IMR-90 (cell line): ENCODE measurements around the gene SYS1. TPM values are rescaled to one million over a fixed set of nuclear protein-coding genes. Genes with fewer than 3 reads are reported as not detected.

Source experiments
- ATAC-seq: fragments of 200-7000 bp; cut with Tn5 transposase; 2 replicates; pipeline ENCODE4 v1.9.1; 2020; ENCODE audit warnings: low read depth, mild to moderate bottlenecking, moderate library complexity
- BruUV-seq: library from RNA; stranded (reverse); fragments of 400-500 nt; replicated peaks from 2 replicates; lab custom pipeline; 2021; lab: Mats Ljungman, UMichigan
- CTCF ChIA-PET: fragments of 300-600 bp; formaldehyde crosslinking; extraction: SDS; loops from one replicate; lab custom pipeline; 2021; ENCODE audit warnings: antibody characterized with exemption; lab: Yijun Ruan, JAX
- POLR2A ChIA-PET: fragments of 300-600 bp; sonication (Branson Sonifier 250); formaldehyde crosslinking; loops from one replicate; lab custom pipeline; 2022; ENCODE audit warnings: antibody characterized with exemption; ENCODE audit not compliant: unreplicated experiment; lab: Charles Lee
- DNase-seq: peaks from one replicate; pipeline ENCODE4 v3.0.0; 2013
- H2AFZ ChIP-seq: replicated peaks from 2 replicates; pipeline ENCODE3; 2013; ENCODE audit warnings: low read length, mild to moderate bottlenecking; ENCODE audit not compliant: poor library complexity
- H2AK5ac ChIP-seq: 2 replicates; pipeline ENCODE4 v1.6.1; 2013; ENCODE audit warnings: low read depth, low read length, inconsistent platforms
- H2AK9ac ChIP-seq: replicated peaks from 2 replicates; pipeline ENCODE3; 2013; ENCODE audit warnings: mild to moderate bottlenecking, low read depth, low read length, moderate library complexity; ENCODE audit not compliant: poor library complexity
- H2BK120ac ChIP-seq: 2 replicates; pipeline ENCODE4 v1.6.1; 2013; ENCODE audit warnings: low read depth, low read length, inconsistent platforms
- H2BK15ac ChIP-seq: 3 replicates; pipeline ENCODE4 v1.6.1; 2013; ENCODE audit warnings: low read depth, low read length, inconsistent platforms
- H2BK20ac ChIP-seq: 2 replicates; pipeline ENCODE4 v1.6.1; 2013; ENCODE audit warnings: low read depth, mild to moderate bottlenecking, inconsistent platforms, low read length, moderate library complexity
- H2BK5ac ChIP-seq: 2 replicates; pipeline ENCODE4 v1.6.1; 2013; ENCODE audit warnings: mild to moderate bottlenecking, low read depth, low read length, inconsistent platforms; ENCODE audit not compliant: poor library complexity, severe bottlenecking
- H3K14ac ChIP-seq: replicated peaks from 2 replicates; pipeline ENCODE4 v1.6.1; 2013; ENCODE audit warnings: low read depth, low read length, inconsistent platforms
- H3K18ac ChIP-seq: 2 replicates; pipeline ENCODE4 v1.6.1; 2013; ENCODE audit warnings: low read depth, low read length, control low read depth
- H3K23ac ChIP-seq: 2 replicates; pipeline ENCODE4 v1.6.1; 2013; ENCODE audit warnings: low read depth, low read length, inconsistent platforms
- H3K27ac ChIP-seq: 2 replicates; pipeline ENCODE4 v1.5.1; 2013; ENCODE audit warnings: mild to moderate bottlenecking, control low read depth, low read length; ENCODE audit not compliant: insufficient read depth
- H3K27me3 ChIP-seq: 2 replicates; pipeline ENCODE4 v1.6.1; 2013; ENCODE audit warnings: low read length; ENCODE audit not compliant: control insufficient read depth, insufficient read depth
- H3K36me3 ChIP-seq: 2 replicates; pipeline ENCODE4 v1.6.1; 2013; ENCODE audit warnings: low read length, mixed read lengths; ENCODE audit not compliant: control insufficient read depth, insufficient read depth
- H3K4ac ChIP-seq: 2 replicates; pipeline ENCODE4 v1.6.1; 2013; ENCODE audit warnings: low read depth, low read length, inconsistent platforms
- H3K4me1 ChIP-seq: 2 replicates; pipeline ENCODE4 v1.6.1; 2013; ENCODE audit warnings: low read length, mixed read lengths; ENCODE audit not compliant: control insufficient read depth, insufficient read depth
- H3K4me2 ChIP-seq: 2 replicates; pipeline ENCODE4 v1.6.1; 2013; ENCODE audit warnings: low read depth, mild to moderate bottlenecking, control low read depth, low read length, moderate library complexity
- H3K4me3 ChIP-seq: 2 replicates; pipeline ENCODE4 v1.5.1; 2013; ENCODE audit warnings: low read depth, mild to moderate bottlenecking, control low read depth, low read length, moderate library complexity; ENCODE audit not compliant: insufficient read depth
- H3K56ac ChIP-seq: 2 replicates; pipeline ENCODE4 v1.6.1; 2013; ENCODE audit warnings: low read length, inconsistent platforms; ENCODE audit not compliant: insufficient read depth; ENCODE audit errors: extremely low read depth
- H3K79me1 ChIP-seq, 2 experiments: 2 replicates each; pipeline ENCODE4 v1.6.1; 2013; ENCODE audit warnings: low read length in 2 of 2, inconsistent platforms in 1 of 2, low read depth in 1 of 2
- H3K9ac ChIP-seq: 2 replicates; pipeline ENCODE4 v1.6.1; 2013; ENCODE audit warnings: low read depth, low read length, control low read depth
- H3K9me1 ChIP-seq: 2 replicates; pipeline ENCODE4 v1.6.1; 2013; ENCODE audit warnings: low read length, inconsistent platforms; ENCODE audit not compliant: insufficient read depth
- H3K9me3 ChIP-seq: 2 replicates; pipeline ENCODE4 v1.6.1; 2013; ENCODE audit warnings: low read length; ENCODE audit not compliant: control insufficient read depth, insufficient read depth
- H4K20me1 ChIP-seq: 2 replicates; pipeline ENCODE4 v1.6.1; 2013; ENCODE audit warnings: low read length, inconsistent platforms; ENCODE audit not compliant: insufficient read depth
- H4K5ac ChIP-seq: 2 replicates; pipeline ENCODE4 v1.6.1; 2013; ENCODE audit warnings: mild to moderate bottlenecking, low read depth, low read length, control low read depth
- H4K8ac ChIP-seq, 2 experiments: 2 replicates each; pipeline ENCODE4 v1.6.1; 2013; ENCODE audit warnings: low read depth in 2 of 2, low read length in 2 of 2, control low read depth in 1 of 2, inconsistent platforms in 1 of 2
- H4K91ac ChIP-seq: 2 replicates; pipeline ENCODE4 v1.6.1; 2013; ENCODE audit warnings: low read depth, low read length, inconsistent platforms; ENCODE audit not compliant: insufficient read depth
- CEBPB ChIP-seq: IDR thresholded peaks from 2 replicates; pipeline ENCODE4 v1.6.1; 2012; ENCODE audit warnings: low read depth, low read length, improper control_type of control experiment
- MAZ ChIP-seq: IDR thresholded peaks from 2 replicates; pipeline ENCODE4 v1.6.1; 2012; ENCODE audit warnings: low read depth, mild to moderate bottlenecking, low read length, improper control_type of control experiment, moderate library complexity, borderline replicate concordance
- MXI1 ChIP-seq: IDR thresholded peaks from 2 replicates; pipeline ENCODE4 v1.6.1; 2012; ENCODE audit warnings: low read depth, mild to moderate bottlenecking, low read length, moderate library complexity, borderline replicate concordance
- NFE2L2 ChIP-seq: fragments of 150-350 bp; IDR thresholded peaks from 2 replicates; pipeline ENCODE4 v1.6.1; 2016; ENCODE audit warnings: low read depth, mild to moderate bottlenecking, low read length
- POLR2A ChIP-seq: IDR thresholded peaks from 2 replicates; pipeline ENCODE4 v1.6.1; 2012; ENCODE audit warnings: mild to moderate bottlenecking, low read depth, low read length
- RAD21 ChIP-seq: IDR thresholded peaks from 2 replicates; pipeline ENCODE4 v1.6.1; 2012; ENCODE audit warnings: low read length, improper control_type of control experiment
- RFX5 ChIP-seq: IDR thresholded peaks from 2 replicates; pipeline ENCODE4 v1.8.0; 2012; ENCODE audit warnings: low read depth, mild to moderate bottlenecking, low read length, moderate library complexity
- WGBS, 2 experiments: methylation state at CpG; one replicate each; pipeline versions ENCODE4 v1.1.5 to v1.1.7; 2013; ENCODE audit warnings: missing lambda C conversion rate in 2 of 2; ENCODE audit not compliant: insufficient read length in 1 of 2; ENCODE audit errors: extremely low coverage in 2 of 2; 5-methylcytosine and 5-hydroxymethylcytosine counted together
- dilution Hi-C: fragments of 300-500 bp; cut with HindIII; formaldehyde crosslinking; loops from one replicate; pipeline ENCODE4 v1.14.3; 2018; ENCODE audit warnings: low sequenced_read_pairs; ENCODE audit not compliant: unreplicated experiment
- in situ Hi-C: fragments of 300-500 bp; cut with MboI; formaldehyde crosslinking; loops from 3 replicates; pipeline ENCODE4 v1.14.3; 2019; ENCODE audit warnings: low sequenced_read_pairs, inconsistent platforms, mixed read lengths
- intact Hi-C: fragments of 100-400 bp; cut with micrococcal nuclease; formaldehyde crosslinking; loops from 2 replicates; pipeline ENCODE4 v1.10.0; 2022
- polyA plus RNA-seq, 3 experiments: library from polyadenylated mRNA; depleted of rRNA; stranded (reverse); fragments of >200 nt; gene quantifications; 2 replicates each; pipeline ENCODE4 v1.2.3, GENCODE V29; 2012; ENCODE audit warnings: low replicate concordance in 1 of 3
- total RNA-seq: library from RNA; depleted of rRNA; stranded (reverse); fragments of >200 nt; gene quantifications from 2 replicates; pipeline ENCODE4 v1.2.3, GENCODE V29; 2012
- TF ChIP-seq, protein P1 (sequence below): conservative IDR thresholded peaks from 2 replicates; pipeline ENCODE4 v1.5.1; 2012; ENCODE audit warnings: mild to moderate bottlenecking, low read depth, low read length, improper control_type of control experiment

The SYS1 gene
- total and polyA plus RNA-seq, 2 of the 4 experiments (the other 2 are of a cell fraction): 12.9 to 24.6 TPM

DNA sequence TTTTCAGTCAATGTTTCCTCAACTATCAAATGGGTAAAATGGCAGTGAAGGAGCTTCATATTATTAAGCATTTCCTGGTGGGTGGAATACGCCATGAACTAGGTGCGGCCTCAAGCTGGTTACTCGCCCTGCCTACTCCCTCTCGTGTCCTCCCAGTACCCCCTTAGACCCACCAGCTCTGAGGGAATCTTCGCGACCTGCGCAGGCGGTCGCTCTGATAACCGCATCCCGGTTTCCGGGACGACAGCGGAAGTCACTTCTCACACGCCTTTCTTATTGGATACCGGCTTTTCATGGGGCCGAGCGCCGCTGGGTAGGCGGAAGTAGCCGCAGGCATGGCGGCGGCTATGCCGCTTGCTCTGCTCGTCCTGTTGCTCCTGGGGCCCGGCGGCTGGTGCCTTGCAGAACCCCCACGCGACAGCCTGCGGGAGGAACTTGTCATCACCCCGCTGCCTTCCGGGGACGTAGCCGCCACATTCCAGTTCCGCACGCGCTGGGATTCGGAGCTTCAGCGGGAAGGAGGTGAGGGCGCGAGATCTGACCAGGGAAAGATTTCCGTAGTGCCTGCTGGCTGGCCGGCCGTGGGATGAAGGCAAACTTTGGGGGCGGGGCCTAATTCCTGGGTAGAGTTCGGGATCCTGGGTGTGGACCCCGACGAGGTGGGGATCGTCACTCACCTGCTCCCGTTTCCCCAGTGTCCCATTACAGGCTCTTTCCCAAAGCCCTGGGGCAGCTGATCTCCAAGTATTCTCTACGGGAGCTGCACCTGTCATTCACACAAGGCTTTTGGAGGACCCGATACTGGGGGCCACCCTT is 53.1 kb downstream of the SYS1 start, which contains the start of gene PIGT:
Gene PIGT, plus strand, starts transcription at position 320 of the 816 bp plus-strand sequence. Its CDS starts 16 bp downstream, at position 336.
- in situ Hi-C loops: loop anchor here (5.0 kb wide), 1 partner anchor 39 kb away; the partner anchor contains the start of gene TP53TG5
- peak within 1 kb of the TSS; percentile 74 for H2BK120ac ChIP-seq
- ChIA-PET CTCF (interaction anchor here (0.7 to 1.1 kb wide), 2 partner anchors 21 to 258 kb away, joined by 3 to 4 read pairs; no protein-coding TSS in a partner anchor), POLR2A (no interaction called here)
- peak within 1 kb of the TSS; percentile 77 for H2BK5ac ChIP-seq
- peaks cover 17% of the 10 kb centered on the region for H3K36me3 ChIP-seq
- peak within 1 kb of the TSS; percentile 97 for H3K4me2 ChIP-seq
- H4K20me1 ChIP-seq: no peaks in the 10 kb centered on the region
- BruUV-seq: no TSS peak
- no peaks in the 10 kb centered on the region for H3K27me3 ChIP-seq
- no peaks in the 10 kb centered on the region for H3K9me3 ChIP-seq
- ATAC-seq: peak; percentile 97
- TF ChIP-seq RFX5: 0 out of 2 replicates have a peak, but pooled peaks have one; percentile 13
- TF ChIP-seq RAD21: peak; percentile 18; the same call in 1 of the 2 replicates
- no peak for TF ChIP-seq NFE2L2
- TF ChIP-seq, protein P1, sequence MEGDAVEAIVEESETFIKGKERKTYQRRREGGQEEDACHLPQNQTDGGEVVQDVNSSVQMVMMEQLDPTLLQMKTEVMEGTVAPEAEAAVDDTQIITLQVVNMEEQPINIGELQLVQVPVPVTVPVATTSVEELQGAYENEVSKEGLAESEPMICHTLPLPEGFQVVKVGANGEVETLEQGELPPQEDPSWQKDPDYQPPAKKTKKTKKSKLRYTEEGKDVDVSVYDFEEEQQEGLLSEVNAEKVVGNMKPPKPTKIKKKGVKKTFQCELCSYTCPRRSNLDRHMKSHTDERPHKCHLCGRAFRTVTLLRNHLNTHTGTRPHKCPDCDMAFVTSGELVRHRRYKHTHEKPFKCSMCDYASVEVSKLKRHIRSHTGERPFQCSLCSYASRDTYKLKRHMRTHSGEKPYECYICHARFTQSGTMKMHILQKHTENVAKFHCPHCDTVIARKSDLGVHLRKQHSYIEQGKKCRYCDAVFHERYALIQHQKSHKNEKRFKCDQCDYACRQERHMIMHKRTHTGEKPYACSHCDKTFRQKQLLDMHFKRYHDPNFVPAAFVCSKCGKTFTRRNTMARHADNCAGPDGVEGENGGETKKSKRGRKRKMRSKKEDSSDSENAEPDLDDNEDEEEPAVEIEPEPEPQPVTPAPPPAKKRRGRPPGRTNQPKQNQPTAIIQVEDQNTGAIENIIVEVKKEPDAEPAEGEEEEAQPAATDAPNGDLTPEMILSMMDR: 0 out of 2 replicates have a peak, but pooled peaks have one; percentile 0
- TF ChIP-seq POLR2A: peak; percentile 91
- TF ChIP-seq MXI1: peak; percentile 89; the same call in 1 of the 2 replicates
- TF ChIP-seq CEBPB: no peak
- peak; percentile 41; the same call in 1 of the 2 replicates for TF ChIP-seq MAZ
- H3K9me1 ChIP-seq: peaks cover 10% of the 10 kb centered on the region
- peak within 1 kb of the TSS; percentile 52 for H3K18ac ChIP-seq
- peaks cover 21 to 46% of the 10 kb centered on the region in 2 experiments for H3K79me1 ChIP-seq
- H2AK5ac ChIP-seq: peak within 1 kb of the TSS; percentile 91
- peak within 1 kb of the TSS; percentile 83 for H3K56ac ChIP-seq
- DNase-seq: peak; percentile 72
- peak within 1 kb of the TSS; percentile 96 for H3K4ac ChIP-seq
- no peak within 1 kb of the TSS for H2BK20ac ChIP-seq
- peak within 1 kb of the TSS; percentile 88 for H3K23ac ChIP-seq
- peak within 1 kb of the TSS; percentile 99 for H3K14ac ChIP-seq
- peak within 1 kb of the TSS; percentile 98 to 100 for H4K8ac ChIP-seq
- 1% methylated on average over 33 of the region's 52 CpGs; no CpG with 5 or more reads in 1 of the 2 experiments for WGBS, 2 experiments
- peak within 1 kb of the TSS; percentile 96 for H2AK9ac ChIP-seq
- peaks cover 9% of the 10 kb centered on the region; the same call in 1 of the 2 replicates for H3K4me1 ChIP-seq
- peak within 1 kb of the TSS; percentile 90 for H3K27ac ChIP-seq
- H3K4me3 ChIP-seq: peak within 1 kb of the TSS; percentile 90
- intact Hi-C loops: loop anchor here (5.0 kb wide), 1 partner anchor 54 kb away; the partner anchor contains the start of gene SYS1
- dilution Hi-C loops: no loop called here
- peak within 1 kb of the TSS; percentile 100 for H2AFZ ChIP-seq
- no peak within 1 kb of the TSS; the same call in 2 of the 3 replicates for H2BK15ac ChIP-seq
- H4K91ac ChIP-seq: peak within 1 kb of the TSS; percentile 96
- H3K9ac ChIP-seq: peak within 1 kb of the TSS; percentile 93
- H4K5ac ChIP-seq: peak within 1 kb of the TSS; percentile 82
